Stimulated activated CD8-positive, alpha-beta memory T cell treated with anti-CD3 and anti-CD28 coated beads, Interleukin-7, amount 100 ng/mL, for 4 hours (primary cell): ENCODE results near the gene ALG6.

Experiments
- DNase-seq, 2 donors: peaks; one replicate each; pipeline ENCODE4 v3.0.0-alpha.2; 2020; ENCODE audit warnings: low read depth in 2 of 2

The ALG6 gene

GRCh38 chr1:63367215-63368103 is at the start of gene ALG6:
ALG6 (plus strand) TSS chr1:63367627; CDS start chr1:63370978, 3,351 bp downstream.
- peak; percentile 73 to 89 for DNase-seq

GRCh38 chr1:63317817-63318152 is 49.6 kb upstream of the ALG6 start:
- DNase-seq = no peak

- DNase-seq = no peak
Measured at GRCh38 chr1:63318201-63318979, 49.0 kb upstream of the ALG6 start.

GRCh38 chr1:63319046-63320021 is 48.1 kb upstream of the ALG6 start:
- DNase-seq = no peak

DNA sequence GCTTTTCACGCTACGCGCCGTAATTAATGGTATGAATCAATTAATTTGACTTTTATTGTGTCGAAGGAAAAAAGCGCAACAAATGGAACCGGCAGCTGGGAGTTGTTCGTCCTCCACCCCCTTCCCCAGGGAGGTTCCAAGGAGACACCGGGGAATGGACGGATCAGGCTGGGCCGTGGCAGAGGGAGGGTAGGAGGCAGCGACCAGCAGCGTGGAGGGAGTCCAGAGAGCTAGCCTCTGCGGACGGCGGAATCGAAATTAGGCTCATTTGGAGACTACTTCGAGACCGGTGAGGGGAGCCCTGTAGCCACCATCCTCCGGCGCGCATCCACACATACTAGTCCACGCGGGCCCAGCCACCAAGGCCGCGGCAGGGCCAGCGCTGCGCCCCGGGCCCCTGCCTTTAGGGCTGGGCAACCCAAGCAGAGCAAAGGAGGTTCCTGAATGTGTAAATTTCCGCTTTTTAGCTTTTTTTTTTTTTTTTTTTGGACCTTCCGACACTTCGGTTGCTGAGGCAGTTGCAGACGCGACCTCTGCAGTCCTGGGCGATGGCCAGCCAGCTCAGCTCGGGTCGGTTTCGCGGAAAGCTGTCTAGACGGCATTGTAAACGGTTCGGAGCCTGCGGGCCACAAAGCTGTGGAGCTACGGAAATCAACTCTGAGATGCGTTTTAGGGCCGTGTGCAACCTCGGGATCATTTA is 47.3 kb upstream of the ALG6 start:
- DNase-seq = no peak

- no peak for DNase-seq
Measured at GRCh38 chr1:63321066-63321784, 46.2 kb upstream of the ALG6 start.

DNA sequence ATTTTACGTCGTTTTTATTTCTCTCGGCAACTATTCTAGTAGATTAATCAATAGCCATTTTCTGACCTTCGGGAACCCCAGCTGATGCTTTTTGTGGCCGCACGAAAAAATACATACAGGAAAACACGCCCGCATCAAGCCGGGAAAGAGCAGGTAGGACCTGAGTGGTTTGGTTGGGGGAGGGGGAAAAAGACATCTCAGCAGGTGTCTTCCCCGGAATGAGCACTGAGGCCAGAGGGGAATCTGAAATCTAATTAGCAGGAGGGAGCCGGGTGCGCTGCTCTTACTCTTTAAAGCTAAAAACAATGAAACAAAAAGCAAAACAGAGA is 45.7 kb upstream of the ALG6 start:
- no peak for DNase-seq

DNA sequence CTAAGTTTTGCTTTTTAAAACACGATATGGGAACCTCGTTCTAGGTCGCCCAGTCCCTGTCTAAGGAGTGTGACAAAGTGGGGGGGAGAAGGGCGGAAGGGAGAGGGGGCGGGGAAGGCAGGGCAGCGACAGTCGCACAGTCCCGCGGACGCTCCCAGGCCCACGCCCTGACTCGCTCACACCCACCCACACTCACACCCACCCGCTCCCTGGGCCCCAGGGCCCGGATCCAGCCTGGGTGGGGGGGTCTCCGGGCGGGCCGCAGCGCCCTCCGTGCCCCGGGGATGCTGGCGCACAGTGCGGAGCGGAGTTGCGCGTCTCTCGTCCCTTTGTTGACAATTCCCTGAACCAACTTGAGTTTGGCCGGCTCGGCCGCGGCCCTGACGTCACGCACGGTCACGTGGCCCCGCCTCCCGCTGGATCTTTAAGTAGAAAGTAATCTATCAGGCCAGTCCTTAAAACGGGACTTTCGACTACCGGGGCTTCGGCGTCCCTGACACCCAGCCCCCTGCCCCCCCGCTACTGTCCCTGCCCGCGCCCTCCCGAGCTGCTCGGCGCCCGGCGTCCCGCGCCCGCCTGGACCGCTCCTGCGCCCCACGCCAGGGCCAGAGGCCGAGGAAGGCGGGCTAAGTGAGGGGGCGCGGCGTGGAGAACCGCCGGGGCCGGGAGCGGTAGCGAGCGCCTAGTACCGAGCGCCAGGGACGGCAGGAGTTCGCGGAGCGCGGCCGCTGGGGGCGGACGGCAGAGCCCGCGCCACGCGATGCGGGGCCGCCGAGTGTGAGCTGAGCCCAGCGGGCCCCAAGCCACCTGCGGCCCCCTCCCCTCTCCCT is 45.1 kb upstream of the ALG6 start, which contains the start of gene FOXD3:
Gene FOXD3, plus strand, starts transcription at position 454 of the 830 bp plus-strand sequence. CDS start 492 bp downstream, outside the sequence.
- no peak for DNase-seq

- no peak for DNase-seq
Measured at GRCh38 chr1:63322944-63323864, 44.2 kb upstream of the ALG6 start.

- DNase-seq = no peak
Measured at GRCh38 chr1:63323865-63324778, 43.3 kb upstream of the ALG6 start.

DNA sequence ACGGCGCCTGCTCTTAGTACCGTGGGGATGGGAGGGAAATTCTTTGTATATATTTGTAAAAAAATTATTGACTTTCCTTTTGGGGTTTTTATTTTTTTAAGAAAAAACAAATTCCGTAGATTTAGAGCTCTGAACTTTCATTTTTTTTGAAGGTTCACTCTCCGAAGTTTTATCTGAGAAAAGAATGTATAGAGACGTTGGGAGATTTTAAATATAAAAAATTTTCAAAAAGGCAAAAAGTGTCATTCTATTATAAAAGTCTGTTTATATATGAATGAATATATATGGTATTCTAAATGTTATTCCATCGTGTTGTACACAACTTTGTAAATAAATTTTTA is 42.7 kb upstream of the ALG6 start:
- DNase-seq = no peak

DNA sequence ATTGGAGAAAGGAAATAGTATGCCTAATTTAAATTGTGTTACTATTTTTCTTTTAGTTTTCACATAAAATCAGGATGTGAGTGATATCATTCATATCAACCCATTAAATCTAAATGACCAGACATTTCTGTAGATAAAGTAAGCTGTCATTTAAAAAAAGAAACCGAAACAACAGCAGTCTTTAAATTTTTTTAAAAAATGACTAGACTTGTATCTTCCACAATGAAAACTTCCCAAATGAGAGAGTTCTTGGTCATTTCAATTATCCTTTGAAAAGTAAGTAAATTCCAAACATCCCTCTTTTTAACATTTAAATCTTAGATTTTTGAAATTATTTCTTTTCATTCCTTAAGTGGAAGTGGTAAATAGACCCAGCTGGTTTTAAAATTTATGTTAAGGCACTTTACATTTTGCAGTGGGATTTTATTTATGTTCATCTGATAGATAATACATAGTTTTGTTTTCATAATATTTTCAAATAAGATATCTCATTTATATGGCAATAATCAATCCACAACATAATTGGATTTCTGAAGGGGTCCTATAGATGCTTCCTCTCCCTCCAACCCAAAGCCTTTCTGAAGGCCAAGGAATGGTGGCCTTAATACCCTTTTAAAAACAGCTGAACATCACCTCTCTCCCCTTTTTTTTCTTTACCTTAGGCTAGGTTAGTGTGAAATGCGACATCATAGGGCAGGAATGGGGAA is 42.0 kb upstream of the ALG6 start:
- DNase-seq = no peak

GRCh38 chr1:63326106-63326472 is 41.3 kb upstream of the ALG6 start:
- DNase-seq = no peak

DNA sequence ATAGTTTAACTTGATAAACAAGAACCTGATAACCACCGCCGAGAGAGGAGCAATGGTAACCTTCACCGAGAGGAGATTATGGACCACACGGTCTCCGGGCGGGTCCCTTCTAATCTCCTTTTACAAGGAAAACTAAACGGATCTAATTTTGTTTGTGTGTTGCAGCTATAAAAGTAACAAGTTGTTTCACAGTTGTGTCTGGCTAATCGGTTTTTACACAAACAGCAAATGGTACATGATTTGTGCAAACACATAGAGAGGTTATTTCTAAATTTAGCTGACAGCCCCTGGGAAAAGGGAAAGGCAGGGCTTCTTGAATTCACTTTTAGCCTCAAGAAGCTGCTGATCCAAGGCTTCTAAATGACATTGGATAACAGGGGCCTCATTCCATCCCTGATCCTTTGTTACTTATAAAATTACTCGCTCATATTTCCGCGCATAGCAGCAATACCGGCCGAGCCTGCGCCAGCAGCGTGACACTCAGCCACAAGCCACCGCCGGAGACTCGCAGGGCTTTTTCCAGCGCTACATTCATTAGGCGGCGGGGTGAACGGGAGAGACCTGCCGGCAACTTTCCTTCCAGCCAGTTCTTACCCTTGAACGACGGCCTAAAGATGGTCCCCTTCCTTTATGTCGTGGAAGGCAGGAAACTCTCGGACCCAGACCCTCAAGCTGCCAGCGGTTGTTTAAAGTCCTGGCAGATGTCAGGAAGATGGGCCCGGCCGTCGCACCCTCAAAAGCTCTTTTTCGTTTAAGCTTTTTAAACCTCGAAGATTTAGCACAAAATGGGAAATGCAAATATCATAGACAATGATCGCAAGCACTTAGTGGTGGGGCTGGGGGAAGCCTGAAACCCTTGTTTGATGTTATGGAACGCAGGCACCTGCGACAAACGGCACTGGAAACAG is 40.7 kb upstream of the ALG6 start:
- DNase-seq = no peak

GRCh38 chr1:63327417-63328054 is 39.9 kb upstream of the ALG6 start:
- no peak for DNase-seq
